ENCODE measurements around the gene SCTR. TPM values are rescaled to one million over a fixed set of nuclear protein-coding genes. Genes with fewer than 3 reads are reported as not detected.

Gene SCTR
- total and polyA plus RNA-seq, 11 donors: 0.28 to 2.2 (median 0.44) TPM; not detected in 2

GRCh38 chr2:119421741-119422140 lies 102.5 kb downstream of the SCTR start:
- no peak for DNase-seq
- Histone ChIP-seq H3K9me3 (no peaks in the 10 kb centered on the region), H3K4me3 (no peak overlapping the region), H3K36me3 (no peaks in the 10 kb centered on the region), H3K4me1 (peaks cover 0 to 10% (median 0%) of the 10 kb centered on the region in 12 donors), H3K27me3 (peaks cover 0 to 3% (median 0%) of the 10 kb centered on the region in 9 donors), H3K27ac (no peak overlapping the region)
- ATAC-seq: no peak
- intact Hi-C loops (cut with DNase I): no loop called here
- TF ChIP-seq CTCF (IDR thresholded peaks at IDR 0.05): no peak
- TF ChIP-seq POLR2A (IDR thresholded peaks at IDR 0.05): no peak

- 95 to 100% (median 97%) methylated on average over 1 of the region's 1 CpG for WGBS, 4 donors
- H3K36me3 ChIP-seq: no peaks in the 10 kb centered on the region
These were observed 103.0 kb downstream of the SCTR start for GRCh38 chr2:119421304-119421703.

GRCh38 chr2:119419803-119420508 lies 104.3 kb downstream of the SCTR start:
- 48 to 66% (median 64%) methylated on average over 1 of the region's 1 CpG for WGBS, 4 donors
- ATAC-seq: peak in 1 of 4 donors; percentile 38
- intact Hi-C loops (cut with DNase I): no loop called here
- no peak for DNase-seq
- Histone ChIP-seq H3K4me1 (no peaks in the 10 kb centered on the region), H3K27ac (no peak overlapping the region), H3K9me3 (peaks cover 0 to under 1% (median 0%) of the 10 kb centered on the region in 12 donors), H3K4me3 (no peak overlapping the region), H3K36me3 (no peaks in the 10 kb centered on the region), H3K27me3 (no peaks in the 10 kb centered on the region)
- no peak for TF ChIP-seq POLR2A (IDR thresholded peaks at IDR 0.05)
- TF ChIP-seq CTCF (IDR thresholded peaks at IDR 0.05): no peak

More at GRCh38 chr2:119421304-119421703, 103.0 kb downstream of the SCTR start:
- Histone ChIP-seq H3K9me3 (no peaks in the 10 kb centered on the region), H3K4me3 (no peak overlapping the region), H3K27me3 (peaks cover 0 to 3% (median 0%) of the 10 kb centered on the region in 9 donors), H3K4me1 (peaks cover 0 to 6% (median 0%) of the 10 kb centered on the region in 12 donors), H3K27ac (no peak overlapping the region)
- no peak for ATAC-seq
- DNase-seq: no peak
- intact Hi-C loops (cut with DNase I): no loop called here
- TF ChIP-seq POLR2A (IDR thresholded peaks at IDR 0.05): no peak
- no peak for TF ChIP-seq CTCF (IDR thresholded peaks at IDR 0.05)

DNA sequence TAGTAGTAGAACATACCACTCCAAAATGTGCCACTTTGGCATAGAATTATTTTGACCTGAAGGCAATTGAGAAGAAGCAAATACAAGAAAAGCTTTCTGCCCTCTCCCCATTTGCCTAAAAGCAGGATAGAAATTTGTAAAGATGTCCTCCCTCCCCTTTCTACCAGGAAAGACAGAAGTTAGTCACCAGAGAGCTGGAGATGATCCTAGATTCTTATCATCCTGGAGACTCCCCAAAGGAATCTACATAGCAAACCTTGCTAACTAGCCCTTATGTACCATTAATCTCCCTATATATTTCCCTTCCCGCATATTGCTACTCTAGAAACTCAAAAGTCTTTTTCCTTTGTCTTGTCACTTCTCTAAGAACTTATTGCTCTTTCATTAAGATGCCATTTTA lies 105.2 kb downstream of the SCTR start:
- Histone ChIP-seq H3K4me3 (no peak overlapping the region), H3K27me3 (no peaks in the 10 kb centered on the region), H3K36me3 (no peaks in the 10 kb centered on the region), H3K4me1 (no peaks in the 10 kb centered on the region), H3K27ac (no peak overlapping the region), H3K9me3 (peaks cover 0 to 10% (median 0%) of the 10 kb centered on the region in 12 donors)
- intact Hi-C loops (cut with DNase I): no loop called here
- ATAC-seq: no peak
- no peak for DNase-seq
- no peak for TF ChIP-seq POLR2A (IDR thresholded peaks at IDR 0.05)
- no peak for TF ChIP-seq CTCF (IDR thresholded peaks at IDR 0.05)
- WGBS, 4 donors: 88 to 97% (median 91%) methylated on average over 1 of the region's 1 CpG

Data from heart left ventricle (tissue), 16 donors.